DOHH2 (cell line): ENCODE measurements around the gene FKBP7.

Experiments used
- H3F3A ChIP-seq: fragments of 200-600 bp; sonication (generic), shearing (Covaris generic); 2 replicates; pipeline ENCODE4 v1.6.0; 2016; ENCODE audit warnings: antibody characterized with exemption, mild to moderate bottlenecking; ENCODE audit not compliant: control insufficient read depth, insufficient read depth
- H3K27ac ChIP-seq: fragments of 200-600 bp; sonication (generic); 2 replicates; pipeline ENCODE4 v1.5.1; 2014; ENCODE audit warnings: low read depth, mild to moderate bottlenecking, low read length, moderate library complexity
- H3K27me3 ChIP-seq: fragments of 200-600 bp; sonication (generic); 2 replicates; pipeline ENCODE4 v1.6.1; 2014; ENCODE audit warnings: mild to moderate bottlenecking, low read length, mixed read lengths; ENCODE audit not compliant: control insufficient read depth
- H3K36me3 ChIP-seq: fragments of 200-600 bp; sonication (generic); 2 replicates; pipeline ENCODE4 v1.6.1; 2014; ENCODE audit warnings: mild to moderate bottlenecking, low read length, moderate library complexity, mixed read lengths; ENCODE audit not compliant: control insufficient read depth
- H3K4me1 ChIP-seq: fragments of 200-600 bp; sonication (generic); 2 replicates; pipeline ENCODE4 v1.6.1; 2014; ENCODE audit warnings: mild to moderate bottlenecking, low read length, mixed read lengths; ENCODE audit not compliant: control insufficient read depth
- H3K4me2 ChIP-seq: fragments of 200-600 bp; sonication (generic); 2 replicates; pipeline ENCODE4 v1.6.0; 2014; ENCODE audit warnings: mild to moderate bottlenecking, low read length, moderate library complexity
- H3K4me3 ChIP-seq: fragments of 200-600 bp; sonication (generic); 2 replicates; pipeline ENCODE4 v1.5.1; 2014; ENCODE audit warnings: mild to moderate bottlenecking, low read length, mixed read lengths
- H3K79me2 ChIP-seq: fragments of 200-600 bp; sonication (generic); 2 replicates; pipeline ENCODE4 v1.6.1; 2014; ENCODE audit warnings: mild to moderate bottlenecking, low read length, mixed read lengths; ENCODE audit not compliant: control insufficient read depth
- H3K9me2 ChIP-seq: fragments of 200-600 bp; sonication (generic); replicated peaks from 2 replicates; pipeline ENCODE4 v1.6.1; 2014; ENCODE audit warnings: mild to moderate bottlenecking, low read length, mixed read lengths; ENCODE audit not compliant: control insufficient read depth
- H3K9me3 ChIP-seq: fragments of 200-600 bp; sonication (generic); 2 replicates; pipeline ENCODE4 v1.6.1; 2014; ENCODE audit warnings: antibody characterized with exemption, low read length, mixed read lengths; ENCODE audit not compliant: control insufficient read depth, insufficient read depth
- H4K20me1 ChIP-seq: fragments of 200-600 bp; sonication (generic); 2 replicates; pipeline ENCODE4 v1.6.0; 2014; ENCODE audit warnings: low read depth, mild to moderate bottlenecking, antibody characterized with exemption, low read length, moderate library complexity; ENCODE audit not compliant: control insufficient read depth, insufficient read depth
- CTCF ChIP-seq: fragments of 200-600 bp; sonication (generic); IDR thresholded peaks from one replicate; pipeline ENCODE4 v1.5.1; 2014; ENCODE audit warnings: antibody characterized with exemption, mild to moderate bottlenecking, low read depth, low read length; ENCODE audit not compliant: poor library complexity, severe bottlenecking
- EZH2phosphoT487 ChIP-seq: fragments of 200-600 bp; sonication (generic); IDR thresholded peaks from 2 replicates; pipeline ENCODE4 v1.6.1; 2017; ENCODE audit warnings: borderline replicate concordance, mild to moderate bottlenecking, antibody characterized with exemption, low read length, moderate library complexity, mixed read lengths

FKBP7 gene

DNA sequence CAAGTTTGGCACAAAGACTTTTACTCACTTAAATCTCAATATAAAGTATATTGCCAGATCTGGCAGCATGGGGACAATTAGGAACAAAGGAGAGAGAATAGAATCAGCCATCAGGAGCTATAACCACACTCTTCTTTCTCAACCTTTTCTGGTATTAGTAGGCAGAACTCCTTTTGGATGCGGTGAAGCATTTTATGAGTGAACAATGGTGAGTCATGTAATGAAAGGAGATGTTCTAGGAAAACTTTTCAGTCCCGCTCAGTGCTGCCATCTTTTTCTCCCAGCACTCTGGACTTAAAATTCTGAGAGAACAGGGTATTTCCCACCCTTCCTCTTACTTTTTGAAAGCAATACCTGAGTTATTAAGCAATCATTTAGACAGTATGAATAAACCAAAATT, 34.1 kb upstream of the FKBP7 start:
- no peaks in the 10 kb centered on the region for H3K79me2 ChIP-seq
- H3K9me2 ChIP-seq: no peaks in the 10 kb centered on the region
- no peaks in the 10 kb centered on the region for H3K27me3 ChIP-seq
- H3K9me3 ChIP-seq: no peaks in the 10 kb centered on the region
- H3K4me3 ChIP-seq: no peak overlapping the region
- no peak overlapping the region for H3K27ac ChIP-seq
- no peak for TF ChIP-seq CTCF
- TF ChIP-seq EZH2phosphoT487: no peak
- H3F3A ChIP-seq: no peaks in the 10 kb centered on the region
- no peaks in the 10 kb centered on the region for H4K20me1 ChIP-seq
- peaks cover 9% of the 10 kb centered on the region for H3K4me1 ChIP-seq
- H3K4me2 ChIP-seq: no peak overlapping the region
- H3K36me3 ChIP-seq: no peaks in the 10 kb centered on the region

DNA sequence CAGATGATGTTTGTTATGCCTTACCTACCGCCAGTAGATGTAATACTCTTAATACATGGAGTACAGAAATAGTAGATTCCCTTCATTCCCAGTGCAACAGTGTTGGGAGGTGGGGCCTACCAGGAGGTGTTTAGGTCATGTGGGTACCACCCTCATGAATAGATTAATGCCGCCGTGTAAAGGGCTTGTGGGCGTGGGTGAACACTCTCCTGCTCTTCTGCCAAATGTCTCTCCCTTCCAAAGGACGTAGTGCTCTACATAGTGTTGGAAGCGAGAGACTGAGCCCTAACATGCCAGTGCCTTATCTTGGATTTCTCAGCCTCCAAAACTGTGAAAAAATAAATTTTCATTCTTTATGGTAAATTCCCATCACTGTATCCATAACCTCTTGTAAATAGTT, 32.0 kb upstream of the FKBP7 start:
- H4K20me1 ChIP-seq: no peaks in the 10 kb centered on the region
- no peaks in the 10 kb centered on the region for H3K27me3 ChIP-seq
- TF ChIP-seq EZH2phosphoT487: no peak
- no peak for TF ChIP-seq CTCF
- no peak overlapping the region for H3K4me2 ChIP-seq
- H3K79me2 ChIP-seq: no peaks in the 10 kb centered on the region
- no peak overlapping the region for H3K27ac ChIP-seq
- peaks cover 5% of the 10 kb centered on the region for H3K36me3 ChIP-seq
- H3K4me1 ChIP-seq: no peaks in the 10 kb centered on the region
- no peaks in the 10 kb centered on the region for H3K9me3 ChIP-seq
- H3K9me2 ChIP-seq: no peaks in the 10 kb centered on the region
- H3K4me3 ChIP-seq: no peak overlapping the region
- H3F3A ChIP-seq: no peaks in the 10 kb centered on the region

DNA sequence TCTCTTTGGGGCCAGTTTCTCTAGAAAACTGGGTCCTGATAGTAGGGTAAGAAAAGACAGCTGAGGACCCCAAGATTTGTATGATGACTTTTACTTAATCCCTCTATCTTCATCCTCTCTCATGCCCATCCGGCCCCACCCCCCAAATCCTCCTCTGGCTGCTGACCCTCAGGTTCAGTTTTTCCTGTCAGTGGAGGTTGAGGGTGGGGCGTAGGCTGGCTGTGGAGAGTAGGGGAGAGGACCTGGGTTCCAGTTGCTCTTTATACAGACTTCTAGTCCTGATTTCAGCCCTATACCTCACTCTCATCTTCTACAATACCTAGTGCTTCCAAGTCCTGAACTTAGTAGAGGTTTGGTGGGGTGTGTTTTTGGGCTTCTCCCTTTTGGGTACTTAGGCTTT, 30.2 kb upstream of the FKBP7 start:
- Histone ChIP-seq H4K20me1 (no peaks in the 10 kb centered on the region), H3K27me3 (no peaks in the 10 kb centered on the region), H3K4me1 (no peaks in the 10 kb centered on the region), H3K9me2 (no peaks in the 10 kb centered on the region), H3K36me3 (peaks cover 13% of the 10 kb centered on the region), H3F3A (no peaks in the 10 kb centered on the region), H3K4me2 (no peak overlapping the region), H3K79me2 (no peaks in the 10 kb centered on the region), H3K27ac (no peak overlapping the region), H3K9me3 (no peaks in the 10 kb centered on the region), H3K4me3 (no peak overlapping the region)
- TF ChIP-seq CTCF (no peak), EZH2phosphoT487 (no peak)

DNA sequence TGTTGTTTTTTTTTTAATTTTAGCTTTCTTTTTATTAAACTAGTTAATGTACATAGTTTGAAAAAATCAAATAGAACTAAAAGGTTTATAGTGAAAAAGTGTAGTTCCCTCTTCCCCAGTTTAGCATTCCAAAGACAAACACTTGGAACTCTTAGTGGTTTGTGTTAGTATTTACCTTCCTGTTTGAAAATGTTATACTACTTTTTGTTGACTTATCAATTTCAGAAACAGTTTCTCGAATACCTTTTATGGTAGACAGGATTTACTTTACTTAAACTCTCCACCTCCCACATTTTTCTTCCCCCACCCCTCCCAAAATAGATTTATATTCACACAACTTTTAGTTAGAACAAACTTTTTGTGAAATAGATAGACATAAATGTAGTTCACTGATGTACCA, 28.5 kb upstream of the FKBP7 start:
- H3K4me2 ChIP-seq: no peak overlapping the region
- H3K4me3 ChIP-seq: no peak overlapping the region
- no peaks in the 10 kb centered on the region for H3K79me2 ChIP-seq
- TF ChIP-seq EZH2phosphoT487 (no peak), CTCF (no peak)
- H3K9me2 ChIP-seq: no peaks in the 10 kb centered on the region
- H3F3A ChIP-seq: no peaks in the 10 kb centered on the region
- peaks cover 29% of the 10 kb centered on the region for H3K36me3 ChIP-seq
- H3K27ac ChIP-seq: no peak overlapping the region
- H3K4me1 ChIP-seq: no peaks in the 10 kb centered on the region
- H4K20me1 ChIP-seq: no peaks in the 10 kb centered on the region
- H3K9me3 ChIP-seq: no peaks in the 10 kb centered on the region
- no peaks in the 10 kb centered on the region for H3K27me3 ChIP-seq
